ENCODE measurements around the gene SRCAP.

GRCh38 chr16:30778549-30779244 lies 79.7 kb downstream of the SRCAP start:
- no peak for TF ChIP-seq POLR2A (IDR thresholded peaks at IDR 0.05)
- no peak for TF ChIP-seq CTCF (IDR thresholded peaks at IDR 0.05)
